Measurements from ENCODE around the gene KBTBD13.

DNA sequence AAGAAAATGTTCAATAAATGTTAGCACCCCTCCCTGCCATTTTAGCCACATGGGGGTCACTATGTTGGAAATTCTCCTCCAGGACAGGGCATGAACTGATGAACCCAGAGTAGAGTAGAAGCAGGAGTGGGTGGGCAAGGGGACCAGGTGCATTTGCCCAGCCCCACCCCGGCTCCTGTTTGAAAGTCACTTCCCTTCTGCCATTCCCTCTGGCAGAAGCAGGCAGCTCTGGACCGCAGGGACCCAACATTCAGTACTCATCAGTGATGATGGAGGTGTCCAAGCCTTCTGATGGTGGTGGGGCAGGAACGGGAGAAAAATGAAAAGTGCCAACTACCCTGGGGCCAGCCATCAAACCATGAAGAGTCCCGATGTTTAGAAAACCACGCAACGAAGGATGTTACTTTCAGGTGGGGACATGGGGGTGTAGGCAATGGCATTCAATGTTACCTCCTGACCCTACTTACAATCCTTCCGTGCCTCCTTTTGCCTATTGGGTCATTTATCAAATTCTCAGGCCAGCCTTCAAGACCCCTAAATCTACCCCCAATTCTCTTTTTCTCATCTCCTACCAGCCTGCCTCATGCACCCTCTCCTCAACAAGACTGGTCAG is 21.2 kb downstream of the KBTBD13 start:
- TF ChIP-seq, protein P1, sequence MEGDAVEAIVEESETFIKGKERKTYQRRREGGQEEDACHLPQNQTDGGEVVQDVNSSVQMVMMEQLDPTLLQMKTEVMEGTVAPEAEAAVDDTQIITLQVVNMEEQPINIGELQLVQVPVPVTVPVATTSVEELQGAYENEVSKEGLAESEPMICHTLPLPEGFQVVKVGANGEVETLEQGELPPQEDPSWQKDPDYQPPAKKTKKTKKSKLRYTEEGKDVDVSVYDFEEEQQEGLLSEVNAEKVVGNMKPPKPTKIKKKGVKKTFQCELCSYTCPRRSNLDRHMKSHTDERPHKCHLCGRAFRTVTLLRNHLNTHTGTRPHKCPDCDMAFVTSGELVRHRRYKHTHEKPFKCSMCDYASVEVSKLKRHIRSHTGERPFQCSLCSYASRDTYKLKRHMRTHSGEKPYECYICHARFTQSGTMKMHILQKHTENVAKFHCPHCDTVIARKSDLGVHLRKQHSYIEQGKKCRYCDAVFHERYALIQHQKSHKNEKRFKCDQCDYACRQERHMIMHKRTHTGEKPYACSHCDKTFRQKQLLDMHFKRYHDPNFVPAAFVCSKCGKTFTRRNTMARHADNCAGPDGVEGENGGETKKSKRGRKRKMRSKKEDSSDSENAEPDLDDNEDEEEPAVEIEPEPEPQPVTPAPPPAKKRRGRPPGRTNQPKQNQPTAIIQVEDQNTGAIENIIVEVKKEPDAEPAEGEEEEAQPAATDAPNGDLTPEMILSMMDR (IDR thresholded peaks at IDR 0.05) = no peak
- no peak for TF ChIP-seq POLR2A (IDR thresholded peaks at IDR 0.05)
